Measurements from ENCODE around the gene FBXL22. TPM values are rescaled to one million over a fixed set of nuclear protein-coding genes. Genes with fewer than 3 reads are reported as not detected.

FBXL22 gene
- total RNA-seq, 4 donors from 2014 or later = 0.19 to 6.5 (median 3.1) TPM

GRCh38 chr15:63555507-63555906, 41.7 kb upstream of the FBXL22 start:
- peaks cover 0 to 36% (median 18%) of the 10 kb centered on the region in 3 donors for H3K4me1 ChIP-seq
- H3K27me3 ChIP-seq = no peaks in the 10 kb centered on the region
- TF ChIP-seq POLR2A (IDR thresholded peaks at IDR 0.05) (no peak), CTCF (IDR thresholded peaks at IDR 0.05) (no peak)
- H3K36me3 ChIP-seq = peaks cover 0 to 55% (median 6%) of the 10 kb centered on the region in 3 donors
- H3K27ac ChIP-seq = no peak overlapping the region
- no peak for DNase-seq
- intact Hi-C loops (cut with DNase I) = no loop called here
- no peak overlapping the region for H3K4me3 ChIP-seq
- H3K9me3 ChIP-seq = no peaks in the 10 kb centered on the region

- no peaks in the 10 kb centered on the region for H3K27me3 ChIP-seq
- H3K4me1 ChIP-seq = peaks cover 0 to 34% (median 18%) of the 10 kb centered on the region in 3 donors
- DNase-seq = no peak
- intact Hi-C loops (cut with DNase I) = no loop called here
- H3K9me3 ChIP-seq = no peaks in the 10 kb centered on the region
- H3K36me3 ChIP-seq = peaks cover 0 to 62% (median 6%) of the 10 kb centered on the region in 3 donors
- 75 to 85% methylated on average over 3 to 6 of the region's 6 CpGs for WGBS, 2 donors
- TF ChIP-seq CTCF (IDR thresholded peaks at IDR 0.05) (no peak), POLR2A (IDR thresholded peaks at IDR 0.05) (no peak)
- no peak overlapping the region for H3K4me3 ChIP-seq
- no peak overlapping the region for H3K27ac ChIP-seq
Observed at GRCh38 chr15:63556246-63556645, 40.9 kb upstream of the FBXL22 start.

GRCh38 chr15:63556736-63557135, 40.5 kb upstream of the FBXL22 start:
- WGBS, 2 donors = 84 to 96% methylated on average over 7 of the region's 7 CpGs
- DNase-seq = no peak
- Histone ChIP-seq H3K9me3 (no peaks in the 10 kb centered on the region), H3K27me3 (no peaks in the 10 kb centered on the region), H3K27ac (no peak overlapping the region), H3K36me3 (peaks cover 0 to 67% (median 6%) of the 10 kb centered on the region in 3 donors), H3K4me3 (no peak overlapping the region), H3K4me1 (peaks cover 0 to 29% (median 18%) of the 10 kb centered on the region in 3 donors)
- TF ChIP-seq POLR2A (IDR thresholded peaks at IDR 0.05) (no peak), CTCF (IDR thresholded peaks at IDR 0.05) (no peak)
- intact Hi-C loops (cut with DNase I) = no loop called here

GRCh38 chr15:63559753-63560152, 37.4 kb upstream of the FBXL22 start:
- Histone ChIP-seq H3K27ac (no peak overlapping the region), H3K27me3 (no peaks in the 10 kb centered on the region), H3K36me3 (peaks cover 3 to 96% (median 6%) of the 10 kb centered on the region in 3 donors), H3K4me1 (peaks cover 0 to 5% (median 0%) of the 10 kb centered on the region in 3 donors), H3K9me3 (no peaks in the 10 kb centered on the region), H3K4me3 (no peak overlapping the region)
- DNase-seq = no peak
- intact Hi-C loops (cut with DNase I) = no loop called here
- TF ChIP-seq CTCF (IDR thresholded peaks at IDR 0.05) (no peak), POLR2A (IDR thresholded peaks at IDR 0.05) (no peak)
- WGBS, 2 donors = 95 to 98% methylated on average over 5 of the region's 5 CpGs

- no peak for DNase-seq
- Histone ChIP-seq H3K27me3 (no peaks in the 10 kb centered on the region), H3K4me3 (no peak overlapping the region), H3K36me3 (peaks cover 4 to 100% (median 9%) of the 10 kb centered on the region in 3 donors), H3K4me1 (peaks cover 0 to 5% (median 0%) of the 10 kb centered on the region in 3 donors), H3K9me3 (no peaks in the 10 kb centered on the region), H3K27ac (no peak overlapping the region)
- intact Hi-C loops (cut with DNase I) = no loop called here
- TF ChIP-seq POLR2A (IDR thresholded peaks at IDR 0.05) (no peak), CTCF (IDR thresholded peaks at IDR 0.05) (no peak)
- 85 to 92% methylated on average over 6 of the region's 6 CpGs for WGBS, 2 donors
Observed at GRCh38 chr15:63560741-63561448, 36.3 kb upstream of the FBXL22 start.
